Esophagus muscularis mucosa (tissue), 4 donors: ENCODE data around the gene ARMS2. TPM values are rescaled to one million over a fixed set of nuclear protein-coding genes. Genes with fewer than 3 reads are reported as not detected.
A peak's percentile ranks its signal among the peaks of the same experiment; 100 is the strongest.

Experiments used
- DNase-seq: peaks from one replicate; pipeline ENCODE4 v3.0.0-alpha.2; 2017; ENCODE audit errors: extremely low spot score
- H3K27ac ChIP-seq, 4 donors: fragments of 200-600 bp; sonication (generic); replicated peaks in 1 of 4; 1 replicate in 3 of 4; 2 replicates in 1 of 4; pipeline ENCODE4 v1.5.1; 2016 to 2019; ENCODE audit warnings: mild to moderate bottlenecking in 1 of 4
- H3K27me3 ChIP-seq, 4 donors: fragments of 200-600 bp; sonication (generic); one replicate each; pipeline versions ENCODE4 v1.5.1 to v1.6.0; 2016 to 2019
- H3K36me3 ChIP-seq, 4 donors: fragments of 200-600 bp; sonication (generic); one replicate each; pipeline ENCODE4 v1.5.1; 2016 to 2019
- H3K4me1 ChIP-seq, 4 donors: fragments of 200-600 bp; sonication (generic); one replicate each; pipeline ENCODE4 v1.5.1; 2016 to 2019
- H3K4me3 ChIP-seq, 4 donors: fragments of 200-600 bp; sonication (generic); 1 replicate in 2 of 4; 2 replicates in 2 of 4; pipeline ENCODE4 v1.5.1; 2016 to 2019; ENCODE audit warnings: mild to moderate bottlenecking in 4 of 4, moderate library complexity in 1 of 4
- H3K9me3 ChIP-seq, 4 donors: fragments of 200-600 bp; sonication (generic); 1 replicate in 3 of 4; 2 replicates in 1 of 4; pipeline ENCODE4 v1.5.1; 2016 to 2019
- EP300 ChIP-seq: sonication (generic); formaldehyde crosslinking; IDR thresholded peaks from one replicate; pipeline ENCODE4 v1.6.1; 2017; ENCODE audit warnings: antibody characterized with exemption
- POLR2A ChIP-seq: fragments of 450-650 bp; IDR thresholded peaks from one replicate; pipeline ENCODE4 v1.6.1; 2017; ENCODE audit warnings: antibody characterized with exemption, moderate library complexity, mild to moderate bottlenecking, low read depth
- POLR2AphosphoS5 ChIP-seq, 2 donors: sonication (generic); formaldehyde crosslinking; IDR thresholded peaks; one replicate each; pipeline ENCODE4 v1.6.1; 2017; ENCODE audit warnings: antibody characterized with exemption in 2 of 2
- WGBS: methylation state at CpG from one replicate; pipeline ENCODE4 v1.1.5; 2018; 5-methylcytosine and 5-hydroxymethylcytosine counted together
- intact Hi-C: fragments of 100-400 bp; cut with DNase I; formaldehyde crosslinking; loops from one replicate; pipeline ENCODE4 v1.15.1; 2023
- total RNA-seq, 4 donors: library from RNA; depleted of rRNA; stranded (reverse); fragments of >200 nt; gene quantifications; one replicate each; pipeline versions ENCODE4 v1.1.0 to v1.2.1, GENCODE V29; 2016
- TF ChIP-seq, protein P1 (sequence below), 3 experiments: fragments of 200-600 bp in 2 of 3; fragments of 450-650 bp in 1 of 3; sonication (generic) in 2 of 3; IDR thresholded peaks; one replicate each; pipeline ENCODE4 v1.5.1; 2017 to 2019; ENCODE audit warnings: antibody characterized with exemption in 3 of 3, mild to moderate bottlenecking in 2 of 3, moderate library complexity in 1 of 3

ARMS2 gene
- total RNA-seq, 4 donors from 2014 or later = 1.2 TPM; not detected in 3

DNA sequence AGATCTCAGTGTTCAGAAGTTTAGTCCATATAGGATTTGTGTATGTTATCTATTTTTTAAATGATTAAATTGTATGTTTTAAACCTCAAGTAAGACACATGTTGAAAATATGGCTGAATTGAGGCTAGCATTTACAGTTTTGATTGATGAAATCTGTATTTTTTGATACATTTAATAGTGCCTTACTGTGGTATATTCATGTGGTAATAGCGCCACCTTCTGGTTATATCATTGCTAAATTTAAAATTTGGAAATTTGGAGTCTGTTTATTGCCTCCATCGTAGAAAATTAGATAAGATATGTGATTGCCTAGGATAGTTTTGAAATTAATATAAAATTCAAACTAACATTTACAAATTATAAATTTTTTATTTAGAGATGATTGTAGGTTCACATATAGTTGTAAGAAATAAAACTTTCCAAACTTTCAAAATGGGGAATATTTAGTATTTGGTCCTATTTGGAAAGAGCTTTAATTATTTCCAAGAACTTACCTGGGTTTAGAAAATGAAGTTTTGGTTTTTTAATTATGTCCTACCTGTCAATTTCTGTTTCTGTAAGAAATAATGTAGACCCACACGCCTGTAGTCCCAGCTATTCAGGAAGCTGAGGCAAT, 19.1 kb upstream of the ARMS2 start:
- Histone ChIP-seq H3K27ac (no peak overlapping the region), H3K9me3 (peaks cover 0 to 11% (median 0%) of the 10 kb centered on the region in 4 donors), H3K27me3 (no peaks in the 10 kb centered on the region), H3K4me3 (no peak overlapping the region), H3K36me3 (peaks cover 0 to 23% (median 8%) of the 10 kb centered on the region in 4 donors), H3K4me1 (no peaks in the 10 kb centered on the region)
- intact Hi-C loops = loop anchor here (1.0 to 5.0 kb wide), 3 partner anchors 93 to 139 kb away; no protein-coding TSS in a partner anchor
- 30% methylated on average over 3 of the region's 3 CpGs for WGBS
- TF ChIP-seq POLR2A (no peak), EP300 (no peak), POLR2AphosphoS5 (IDR thresholded peaks at IDR 0.05) (no peak)
- TF ChIP-seq, protein P1, sequence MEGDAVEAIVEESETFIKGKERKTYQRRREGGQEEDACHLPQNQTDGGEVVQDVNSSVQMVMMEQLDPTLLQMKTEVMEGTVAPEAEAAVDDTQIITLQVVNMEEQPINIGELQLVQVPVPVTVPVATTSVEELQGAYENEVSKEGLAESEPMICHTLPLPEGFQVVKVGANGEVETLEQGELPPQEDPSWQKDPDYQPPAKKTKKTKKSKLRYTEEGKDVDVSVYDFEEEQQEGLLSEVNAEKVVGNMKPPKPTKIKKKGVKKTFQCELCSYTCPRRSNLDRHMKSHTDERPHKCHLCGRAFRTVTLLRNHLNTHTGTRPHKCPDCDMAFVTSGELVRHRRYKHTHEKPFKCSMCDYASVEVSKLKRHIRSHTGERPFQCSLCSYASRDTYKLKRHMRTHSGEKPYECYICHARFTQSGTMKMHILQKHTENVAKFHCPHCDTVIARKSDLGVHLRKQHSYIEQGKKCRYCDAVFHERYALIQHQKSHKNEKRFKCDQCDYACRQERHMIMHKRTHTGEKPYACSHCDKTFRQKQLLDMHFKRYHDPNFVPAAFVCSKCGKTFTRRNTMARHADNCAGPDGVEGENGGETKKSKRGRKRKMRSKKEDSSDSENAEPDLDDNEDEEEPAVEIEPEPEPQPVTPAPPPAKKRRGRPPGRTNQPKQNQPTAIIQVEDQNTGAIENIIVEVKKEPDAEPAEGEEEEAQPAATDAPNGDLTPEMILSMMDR (IDR thresholded peaks at IDR 0.05) = peak; percentile 61 to 70 (median 70)
- no peak for DNase-seq

- Histone ChIP-seq H3K27me3 (no peaks in the 10 kb centered on the region), H3K9me3 (peaks cover 0 to 14% (median 0%) of the 10 kb centered on the region in 4 donors), H3K36me3 (peaks cover 0 to 6% (median 0%) of the 10 kb centered on the region in 4 donors), H3K4me1 (peaks cover 2 to 3% (median 3%) of the 10 kb centered on the region in 4 donors), H3K4me3 (no peak overlapping the region), H3K27ac (no peak overlapping the region)
- 78% methylated on average over 7 of the region's 7 CpGs for WGBS
- DNase-seq = no peak
- TF ChIP-seq, protein P1 (IDR thresholded peaks at IDR 0.05) = no peak
- TF ChIP-seq POLR2AphosphoS5 (IDR thresholded peaks at IDR 0.05) (no peak), POLR2A (no peak), EP300 (no peak)
- intact Hi-C loops = no loop called here
Observed at GRCh38 chr10:122441961-122442360, 12.5 kb upstream of the ARMS2 start.

DNA sequence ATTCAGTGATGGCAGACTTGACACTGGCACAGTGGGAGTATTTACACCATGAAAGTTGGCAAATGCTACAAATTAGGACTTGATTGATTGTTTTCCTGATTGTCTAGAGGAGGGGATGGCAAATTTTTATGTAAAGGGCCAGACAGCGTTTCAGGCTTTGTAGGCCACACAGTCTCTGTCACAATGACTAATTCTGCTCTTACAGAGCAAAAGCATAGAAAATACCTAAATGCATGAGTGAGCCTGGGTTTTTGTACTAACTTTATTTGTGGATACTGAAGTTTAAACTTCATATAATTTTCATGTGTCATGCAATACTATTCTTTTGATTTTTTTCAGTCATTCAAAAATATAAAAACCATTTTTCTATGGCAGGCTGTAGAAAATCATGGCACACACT, 9.0 kb upstream of the ARMS2 start:
- H3K4me1 ChIP-seq = peaks cover 9 to 10% (median 9%) of the 10 kb centered on the region in 4 donors
- H3K27me3 ChIP-seq = no peaks in the 10 kb centered on the region
- H3K9me3 ChIP-seq = peaks cover 0 to 2% (median 0%) of the 10 kb centered on the region in 4 donors
- no peak overlapping the region for H3K27ac ChIP-seq
- intact Hi-C loops = no loop called here
- no peak overlapping the region for H3K4me3 ChIP-seq
- WGBS = 82% methylated on average over 1 of the region's 1 CpG
- no peaks in the 10 kb centered on the region for H3K36me3 ChIP-seq
- TF ChIP-seq, protein P1 (IDR thresholded peaks at IDR 0.05) = no peak
- TF ChIP-seq POLR2AphosphoS5 (IDR thresholded peaks at IDR 0.05) (no peak), EP300 (no peak), POLR2A (no peak)
- DNase-seq = no peak

GRCh38 chr10:122445904-122446303, 8.5 kb upstream of the ARMS2 start:
- Histone ChIP-seq H3K27me3 (no peaks in the 10 kb centered on the region), H3K9me3 (no peaks in the 10 kb centered on the region), H3K4me1 (peaks cover 9 to 10% (median 9%) of the 10 kb centered on the region in 4 donors), H3K27ac (no peak overlapping the region), H3K36me3 (no peaks in the 10 kb centered on the region), H3K4me3 (no peak overlapping the region)
- intact Hi-C loops = no loop called here
- DNase-seq = no peak
- no peak for TF ChIP-seq EP300
- TF ChIP-seq POLR2AphosphoS5 (IDR thresholded peaks at IDR 0.05) = no peak
- TF ChIP-seq, protein P1 (IDR thresholded peaks at IDR 0.05) = no peak
- TF ChIP-seq POLR2A = no peak
